ENCODE data around the gene TUBB4B. TPM values are rescaled to one million over a fixed set of nuclear protein-coding genes. Genes with fewer than 3 reads are reported as not detected.
A peak's percentile ranks its signal among the peaks of the same experiment; 100 is the strongest.

Gene TUBB4B
- total RNA-seq, 1 donor from 2014 or later = 134 TPM

GRCh38 chr9:137286975-137287383 is 45.9 kb downstream of the TUBB4B start:
- Mint-ChIP-seq H3K27me3 (ENCODE audit: unreplicated experiment) (peaks cover 8% of the 10 kb centered on the region), H3K4me3 (ENCODE audit: unreplicated experiment) (peak overlapping the region; percentile 40)
- DNase-seq (ENCODE audit: low spot score) = peak; percentile 67

DNA sequence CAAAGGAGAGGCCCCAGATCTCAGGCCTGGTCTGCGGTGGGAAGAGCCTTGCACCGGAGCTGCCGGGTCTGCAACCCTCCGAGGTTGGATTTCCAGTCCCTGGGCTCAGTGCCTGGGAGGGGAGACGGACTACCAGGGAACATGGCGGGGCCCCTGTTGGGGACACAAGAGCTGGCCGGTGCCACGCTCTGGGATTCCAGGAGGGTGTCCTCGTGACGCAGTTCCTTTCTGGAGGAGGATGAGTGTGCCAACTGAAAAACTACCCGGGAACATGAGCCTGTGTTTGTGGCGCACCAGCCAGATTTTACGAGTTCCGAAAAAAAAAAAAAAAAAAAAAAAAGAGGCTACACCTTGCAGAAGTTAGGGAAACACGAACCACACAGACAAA is 52.0 kb downstream of the TUBB4B start:
- TF ChIP-seq, protein P1, sequence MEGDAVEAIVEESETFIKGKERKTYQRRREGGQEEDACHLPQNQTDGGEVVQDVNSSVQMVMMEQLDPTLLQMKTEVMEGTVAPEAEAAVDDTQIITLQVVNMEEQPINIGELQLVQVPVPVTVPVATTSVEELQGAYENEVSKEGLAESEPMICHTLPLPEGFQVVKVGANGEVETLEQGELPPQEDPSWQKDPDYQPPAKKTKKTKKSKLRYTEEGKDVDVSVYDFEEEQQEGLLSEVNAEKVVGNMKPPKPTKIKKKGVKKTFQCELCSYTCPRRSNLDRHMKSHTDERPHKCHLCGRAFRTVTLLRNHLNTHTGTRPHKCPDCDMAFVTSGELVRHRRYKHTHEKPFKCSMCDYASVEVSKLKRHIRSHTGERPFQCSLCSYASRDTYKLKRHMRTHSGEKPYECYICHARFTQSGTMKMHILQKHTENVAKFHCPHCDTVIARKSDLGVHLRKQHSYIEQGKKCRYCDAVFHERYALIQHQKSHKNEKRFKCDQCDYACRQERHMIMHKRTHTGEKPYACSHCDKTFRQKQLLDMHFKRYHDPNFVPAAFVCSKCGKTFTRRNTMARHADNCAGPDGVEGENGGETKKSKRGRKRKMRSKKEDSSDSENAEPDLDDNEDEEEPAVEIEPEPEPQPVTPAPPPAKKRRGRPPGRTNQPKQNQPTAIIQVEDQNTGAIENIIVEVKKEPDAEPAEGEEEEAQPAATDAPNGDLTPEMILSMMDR (IDR thresholded peaks at IDR 0.05; ENCODE audit: unreplicated experiment) = no peak
- Mint-ChIP-seq H3K4me3 (ENCODE audit: unreplicated experiment) (no peak overlapping the region), H3K27ac (ENCODE audit: unreplicated experiment) (peak overlapping the region; percentile 36), H3K9me3 (ENCODE audit: unreplicated experiment) (no peaks in the 10 kb centered on the region), H3K36me3 (ENCODE audit: low read depth, unreplicated experiment) (peaks cover 4% of the 10 kb centered on the region), H3K27me3 (ENCODE audit: unreplicated experiment) (peaks cover 11% of the 10 kb centered on the region), H3K4me1 (ENCODE audit: unreplicated experiment) (peaks cover 16% of the 10 kb centered on the region)
- no peak for DNase-seq (ENCODE audit: low spot score)

More at GRCh38 chr9:137286975-137287383, 45.9 kb downstream of the TUBB4B start:
- Mint-ChIP-seq H3K9me3 (ENCODE audit: unreplicated experiment) (no peaks in the 10 kb centered on the region), H3K27ac (ENCODE audit: unreplicated experiment) (no peak overlapping the region), H3K4me1 (ENCODE audit: unreplicated experiment) (no peaks in the 10 kb centered on the region), H3K36me3 (ENCODE audit: low read depth, unreplicated experiment) (peaks cover 13% of the 10 kb centered on the region)
- TF ChIP-seq, protein P1 (IDR thresholded peaks at IDR 0.05; ENCODE audit: unreplicated experiment) = no peak

Other genes starting within 250 kb of the TUBB4B start
- 8.3 TPM for gene PAXX, start 248.9 kb upstream of the TUBB4B start, total RNA-seq (ENCODE audit: unreplicated experiment)
- gene CLIC3, start 244.7 kb upstream of the TUBB4B start, total RNA-seq (ENCODE audit: unreplicated experiment) = not detected
- gene ABCA2, start 213.1 kb upstream of the TUBB4B start, total RNA-seq (ENCODE audit: unreplicated experiment) = 2.1 TPM
- not detected for gene FUT7, start 209.2 kb upstream of the TUBB4B start, total RNA-seq (ENCODE audit: unreplicated experiment)
- 116 TPM for gene NPDC1, start 195.1 kb upstream of the TUBB4B start, total RNA-seq (ENCODE audit: unreplicated experiment)
- gene ENTPD2, start 187.2 kb upstream of the TUBB4B start, total RNA-seq (ENCODE audit: unreplicated experiment) = 55.6 TPM
- 1.0 TPM for gene SAPCD2, start 170.7 kb upstream of the TUBB4B start, total RNA-seq (ENCODE audit: unreplicated experiment)
- 3.2 TPM for gene UAP1L1, start 163.8 kb upstream of the TUBB4B start, total RNA-seq (ENCODE audit: unreplicated experiment)
- 70.4 TPM for gene MAN1B1, start 154.3 kb upstream of the TUBB4B start, total RNA-seq (ENCODE audit: unreplicated experiment)
- gene DPP7, start 126.6 kb upstream of the TUBB4B start, total RNA-seq (ENCODE audit: unreplicated experiment) = 6.1 TPM
- not detected for gene GRIN1, start 102.1 kb upstream of the TUBB4B start, total RNA-seq (ENCODE audit: unreplicated experiment)
- gene LRRC26, start 71.2 kb upstream of the TUBB4B start, total RNA-seq (ENCODE audit: unreplicated experiment) = not detected
- not detected for gene TMEM210, start 69.2 kb upstream of the TUBB4B start, total RNA-seq (ENCODE audit: unreplicated experiment)
- gene ANAPC2, start 52.7 kb upstream of the TUBB4B start, total RNA-seq (ENCODE audit: unreplicated experiment) = 76.8 TPM
- 53.8 TPM for gene SSNA1, start 52.6 kb upstream of the TUBB4B start, total RNA-seq (ENCODE audit: unreplicated experiment)
- 8.2 TPM for gene TPRN, start 40.5 kb upstream of the TUBB4B start, total RNA-seq (ENCODE audit: unreplicated experiment)
- gene TMEM203, start 35.6 kb upstream of the TUBB4B start, total RNA-seq (ENCODE audit: unreplicated experiment) = 27.4 TPM
- 22.5 TPM for gene NDOR1, start 35.6 kb upstream of the TUBB4B start, total RNA-seq (ENCODE audit: unreplicated experiment)
- 1.1 TPM for gene RNF208, start 19.0 kb upstream of the TUBB4B start, total RNA-seq (ENCODE audit: unreplicated experiment)
- gene CYSRT1, start 16.1 kb upstream of the TUBB4B start, total RNA-seq (ENCODE audit: unreplicated experiment) = 1.4 TPM
- not detected for gene RNF224, start 13.8 kb upstream of the TUBB4B start, total RNA-seq (ENCODE audit: unreplicated experiment)
- gene SLC34A3, start 10.4 kb upstream of the TUBB4B start, total RNA-seq (ENCODE audit: unreplicated experiment) = not detected
- not detected for gene STPG3, start 10.0 kb downstream of the TUBB4B start, total RNA-seq (ENCODE audit: unreplicated experiment)
- gene NELFB, start 14.0 kb downstream of the TUBB4B start, total RNA-seq (ENCODE audit: unreplicated experiment) = 65.6 TPM
- gene TOR4A, start 36.4 kb downstream of the TUBB4B start, total RNA-seq (ENCODE audit: unreplicated experiment) = 37.7 TPM
- 170 TPM for gene NRARP, start 61.0 kb downstream of the TUBB4B start, total RNA-seq (ENCODE audit: unreplicated experiment)
- 19.9 TPM for gene EXD3, start 181.9 kb downstream of the TUBB4B start, total RNA-seq (ENCODE audit: unreplicated experiment)
- gene NOXA1, start 182.1 kb downstream of the TUBB4B start, total RNA-seq (ENCODE audit: unreplicated experiment) = 0.36 TPM
- 0.21 TPM for gene ENTPD8, start 200.1 kb downstream of the TUBB4B start, total RNA-seq (ENCODE audit: unreplicated experiment)
- 43.0 TPM for gene NSMF, start 218.0 kb downstream of the TUBB4B start, total RNA-seq (ENCODE audit: unreplicated experiment)

Data from endothelial cell (in vitro differentiated cells).